GM19463 (cell line): Measurements from ENCODE around the gene CCDC83.
"Not testable (repeated sequence)": the region's sequence is repeated elsewhere in the genome, so short reads cannot be mapped to it uniquely, and the experiment has no call there.

Source experiments
- ATAC-seq: cut with Tn5 transposase; IDR thresholded peaks from one replicate; pipeline ENCODE4 v1.9.1; 2021; ENCODE audit warnings: mild to moderate bottlenecking, moderate library complexity; ENCODE audit not compliant: unreplicated experiment

Gene CCDC83

DNA sequence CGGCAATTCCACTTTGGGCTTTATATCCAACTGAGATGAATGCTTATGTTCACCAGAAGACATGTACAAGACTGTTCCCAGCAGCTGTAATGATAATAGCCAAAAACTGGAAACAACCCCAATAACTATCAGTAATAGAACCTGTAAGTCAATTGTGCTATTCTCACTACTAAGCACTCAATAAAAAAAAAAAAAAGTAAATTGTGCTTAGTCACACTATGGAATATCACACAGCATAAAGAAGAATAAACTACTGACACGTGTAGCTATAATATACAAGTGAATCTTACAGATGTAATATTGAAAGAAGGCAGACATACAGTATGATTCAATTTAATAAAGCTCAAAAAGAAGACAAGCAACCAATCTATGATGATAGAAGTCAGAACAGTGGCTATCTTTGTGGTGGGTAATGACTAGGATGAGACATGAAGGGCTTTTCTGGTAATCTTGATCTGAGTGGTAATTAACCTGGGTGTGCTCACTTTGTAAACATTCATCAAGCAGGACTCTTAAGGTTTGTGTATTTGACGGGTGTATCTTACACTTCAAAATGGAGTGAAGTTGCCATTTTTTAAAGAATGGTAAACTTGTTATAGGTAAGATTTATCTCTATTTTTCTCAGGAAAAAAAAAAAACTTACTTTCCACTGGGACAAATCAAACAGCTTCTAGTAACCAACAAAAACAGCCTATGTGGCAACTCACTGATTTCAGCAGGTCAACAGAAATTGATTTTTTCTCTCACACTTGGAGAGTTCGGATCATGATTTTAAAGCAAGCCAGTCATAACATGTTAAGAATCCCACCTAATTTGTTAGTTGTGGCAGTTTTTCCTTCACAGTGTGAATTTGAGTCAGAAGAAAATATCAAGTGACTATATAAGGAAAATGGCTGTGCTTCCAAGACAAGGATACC is 84.2 kb downstream of the CCDC83 start:
- ATAC-seq: no peak

DNA sequence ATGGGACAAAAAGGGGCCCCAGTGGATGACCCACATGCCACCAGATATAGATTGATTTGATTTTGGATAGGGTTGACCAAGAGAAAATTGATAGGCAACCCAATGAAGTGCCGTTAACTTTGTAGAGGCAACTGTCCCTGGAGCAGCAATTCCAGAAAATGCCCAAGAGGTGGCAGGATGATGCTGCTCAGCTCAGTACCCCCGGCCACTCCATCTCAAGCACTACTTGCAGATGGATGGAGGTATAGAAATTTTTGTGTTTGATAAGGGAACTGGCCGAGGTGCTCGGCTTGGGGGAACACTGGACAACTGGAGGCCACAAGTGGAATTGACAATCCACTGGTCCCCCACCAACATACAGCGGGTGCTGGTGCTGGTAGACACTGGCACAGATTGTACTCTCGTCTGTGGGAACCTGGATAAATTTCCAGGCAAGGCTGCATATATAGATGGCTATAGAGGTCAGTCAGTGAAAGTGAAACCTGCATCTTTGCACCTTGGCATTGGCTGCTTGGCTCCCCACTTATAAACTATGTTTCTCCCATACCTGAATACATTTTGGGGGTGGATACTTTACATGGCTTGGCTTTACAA is 86.3 kb downstream of the CCDC83 start:
- ATAC-seq: peak; percentile 65

DNA sequence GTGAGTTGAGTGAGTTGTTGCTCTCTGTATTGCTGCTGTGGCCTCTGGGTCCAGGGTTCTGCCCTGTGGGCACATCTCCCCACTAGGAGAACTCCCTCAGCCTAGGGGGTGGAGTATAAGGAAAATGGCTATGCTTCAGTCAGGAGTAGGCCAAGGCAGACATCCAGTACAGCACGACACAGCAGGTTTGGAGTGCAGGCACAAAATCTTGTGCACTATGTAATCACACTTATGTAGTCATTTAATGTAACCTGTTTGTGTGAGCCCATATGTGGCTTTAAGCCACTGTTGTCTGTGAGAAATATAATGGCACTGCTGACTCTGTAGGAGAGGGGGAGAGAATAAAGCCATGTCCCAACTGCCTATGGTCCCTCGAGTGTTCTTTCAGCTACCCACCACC is 90.1 kb downstream of the CCDC83 start:
- no peak for ATAC-seq

DNA sequence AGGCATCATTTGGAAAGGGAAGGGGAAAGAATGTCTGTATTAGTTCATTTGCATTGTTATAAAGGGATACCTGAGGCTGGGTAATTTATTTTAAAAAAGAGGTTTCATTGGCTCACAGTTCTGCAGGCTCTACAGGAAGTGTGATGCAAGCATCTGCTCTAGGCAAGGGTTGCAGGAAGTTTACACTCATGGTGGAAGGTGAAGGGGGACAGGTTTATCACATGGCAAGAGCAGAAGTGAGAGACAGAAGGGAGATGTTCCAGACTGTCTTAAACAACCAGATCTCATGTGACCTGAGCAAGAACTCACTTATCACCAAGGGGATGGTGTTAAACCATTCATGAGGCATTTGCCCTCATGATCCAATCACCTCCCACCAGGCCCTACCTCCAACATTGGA is 90.6 kb downstream of the CCDC83 start:
- no peak for ATAC-seq

DNA sequence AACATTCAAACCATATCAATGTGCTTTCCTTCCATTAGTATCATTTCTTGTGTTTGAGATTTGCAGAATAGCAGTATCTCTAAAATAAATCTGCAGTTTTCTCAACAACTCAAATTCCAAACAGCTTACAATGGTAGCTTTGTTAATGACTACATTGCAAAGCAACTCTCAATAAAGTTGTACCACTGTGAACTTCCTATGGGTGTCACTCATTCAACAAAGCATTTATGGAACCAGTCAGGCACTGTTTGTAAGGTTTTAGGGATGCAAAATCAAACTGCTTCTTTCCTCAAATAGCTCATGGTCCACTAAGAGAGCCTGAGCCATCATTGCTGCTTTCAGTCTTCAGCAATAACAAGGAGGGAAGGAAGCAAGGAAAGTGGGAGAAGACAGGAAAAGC is 91.0 kb downstream of the CCDC83 start:
- ATAC-seq: no peak

DNA sequence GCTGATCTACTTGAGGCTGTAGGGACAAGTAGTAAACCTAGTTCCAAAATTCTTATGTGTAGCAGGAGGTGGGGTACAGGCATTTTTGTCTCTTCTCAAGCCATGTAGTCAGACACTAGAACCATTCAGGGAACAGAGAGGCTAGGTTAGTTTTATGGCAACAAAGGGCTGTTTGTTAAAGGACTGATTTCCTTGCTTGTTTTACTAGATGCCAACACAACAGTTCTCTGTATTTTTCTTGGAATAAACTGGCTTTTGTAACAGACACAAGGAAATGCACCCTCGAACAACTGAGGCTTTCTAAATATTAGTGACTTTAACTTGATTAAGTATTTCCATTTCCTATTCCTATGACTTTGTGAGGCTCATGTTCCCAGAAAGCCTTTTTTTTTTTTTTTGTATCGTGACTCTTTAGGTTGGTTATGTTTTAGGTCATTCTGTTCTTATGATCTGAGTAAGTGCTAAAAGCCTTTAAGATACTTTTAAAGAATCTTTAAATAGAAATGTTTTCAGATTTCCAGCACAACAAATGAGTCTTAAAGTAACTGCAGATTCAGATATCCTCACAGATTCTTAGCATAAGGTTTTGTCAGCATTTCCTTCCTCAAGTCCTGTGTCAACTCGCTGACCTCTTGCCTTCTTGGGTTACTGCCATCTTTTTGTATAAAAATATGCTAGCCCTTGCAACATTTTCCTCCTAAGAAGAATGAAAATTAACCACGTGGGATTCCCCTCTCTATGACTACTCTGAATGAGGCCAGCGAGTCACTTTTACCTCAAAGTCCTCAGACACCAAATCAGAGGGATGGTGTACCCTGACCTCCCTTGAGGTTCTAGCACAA is 92.5 kb downstream of the CCDC83 start:
- ATAC-seq: peak; percentile 73

DNA sequence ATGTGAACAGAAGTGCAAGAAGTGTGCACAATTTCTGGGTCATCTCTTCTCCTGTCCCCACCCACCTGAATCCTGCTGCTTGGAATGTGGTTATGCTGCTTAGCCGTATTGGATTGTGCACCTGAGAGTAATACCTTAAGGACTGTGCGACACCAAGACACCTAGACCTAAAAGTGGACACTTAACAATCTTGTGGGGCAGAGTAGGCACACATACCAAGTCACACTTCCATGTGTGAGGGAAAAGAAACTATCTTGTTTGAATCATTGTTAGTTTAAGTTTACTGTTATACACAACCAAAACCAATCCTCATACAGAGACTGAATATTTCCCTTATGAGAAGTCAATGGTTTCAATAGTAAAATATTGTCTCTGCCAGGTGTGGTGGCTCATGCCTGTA is 93.7 kb downstream of the CCDC83 start:
- no peak for ATAC-seq

DNA sequence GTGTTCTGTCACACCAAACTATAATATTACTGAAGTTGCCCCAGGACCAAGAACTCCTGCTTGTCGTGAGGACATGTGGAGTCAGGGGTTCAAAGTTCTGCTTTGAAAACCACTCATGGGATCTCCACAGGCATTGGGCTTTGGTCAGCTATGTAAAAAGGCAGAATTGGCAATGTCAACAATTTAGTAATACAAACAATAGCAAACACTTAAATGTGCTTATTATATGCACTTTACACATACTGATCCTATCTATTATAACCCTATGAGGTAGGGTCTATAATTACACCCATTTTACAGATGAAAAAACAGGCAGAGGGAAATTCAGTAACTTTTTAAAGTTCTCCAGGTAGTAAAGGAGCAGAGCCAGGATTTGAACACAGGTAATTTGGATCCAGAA is 94.6 kb downstream of the CCDC83 start:
- ATAC-seq: no peak

DNA sequence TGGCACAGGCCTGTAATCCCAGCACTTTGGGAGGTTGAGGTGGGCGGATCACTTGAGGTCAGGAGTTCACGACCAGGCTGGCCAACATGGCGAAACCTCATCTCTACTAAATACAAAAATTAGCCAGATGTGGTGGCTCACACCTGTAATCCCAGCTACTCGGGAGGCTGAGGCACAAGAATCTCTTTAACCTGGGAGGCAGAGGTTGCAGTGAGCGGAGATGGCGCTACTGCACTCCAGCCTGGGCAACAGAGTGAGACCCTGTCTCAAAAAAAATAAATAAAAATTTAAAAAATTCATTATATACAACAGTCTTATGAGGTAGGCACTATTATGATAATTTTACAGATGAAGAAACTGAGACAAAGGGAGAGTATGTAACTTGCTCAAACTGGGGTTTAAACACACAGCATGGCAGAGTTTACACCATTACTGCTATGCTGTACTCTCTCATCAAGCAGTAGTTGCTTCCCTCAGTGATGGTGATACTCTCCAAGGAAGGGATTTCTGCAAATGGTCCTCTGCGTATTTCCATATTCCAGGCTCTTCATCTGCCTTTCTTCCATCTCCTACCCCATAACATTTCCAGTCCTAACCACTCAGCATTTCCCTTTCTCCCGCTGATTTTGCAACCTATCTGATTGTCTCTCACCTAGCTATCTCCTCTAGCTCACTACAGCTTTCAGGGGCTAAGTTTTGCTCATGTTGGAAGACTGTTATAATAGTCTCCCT is 95.3 kb downstream of the CCDC83 start:
- no peak for ATAC-seq

DNA sequence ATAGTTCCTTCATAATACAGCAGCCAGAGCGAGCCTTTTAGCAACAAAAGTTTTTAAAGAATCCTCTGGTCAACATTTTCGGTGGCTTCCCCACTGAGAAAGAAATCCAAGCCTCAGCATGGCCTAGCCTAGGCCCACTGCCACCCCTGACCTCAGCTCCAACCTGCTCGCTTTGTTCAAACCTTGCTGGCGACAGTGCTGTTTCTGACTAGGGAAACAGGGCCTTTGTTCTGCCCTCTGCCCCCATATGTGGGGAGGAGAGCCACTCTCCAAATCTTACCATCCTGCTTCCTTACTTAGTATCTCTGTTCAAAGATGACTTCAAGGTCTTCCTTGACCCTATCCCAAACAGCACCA is 95.8 kb downstream of the CCDC83 start:
- ATAC-seq: no peak

DNA sequence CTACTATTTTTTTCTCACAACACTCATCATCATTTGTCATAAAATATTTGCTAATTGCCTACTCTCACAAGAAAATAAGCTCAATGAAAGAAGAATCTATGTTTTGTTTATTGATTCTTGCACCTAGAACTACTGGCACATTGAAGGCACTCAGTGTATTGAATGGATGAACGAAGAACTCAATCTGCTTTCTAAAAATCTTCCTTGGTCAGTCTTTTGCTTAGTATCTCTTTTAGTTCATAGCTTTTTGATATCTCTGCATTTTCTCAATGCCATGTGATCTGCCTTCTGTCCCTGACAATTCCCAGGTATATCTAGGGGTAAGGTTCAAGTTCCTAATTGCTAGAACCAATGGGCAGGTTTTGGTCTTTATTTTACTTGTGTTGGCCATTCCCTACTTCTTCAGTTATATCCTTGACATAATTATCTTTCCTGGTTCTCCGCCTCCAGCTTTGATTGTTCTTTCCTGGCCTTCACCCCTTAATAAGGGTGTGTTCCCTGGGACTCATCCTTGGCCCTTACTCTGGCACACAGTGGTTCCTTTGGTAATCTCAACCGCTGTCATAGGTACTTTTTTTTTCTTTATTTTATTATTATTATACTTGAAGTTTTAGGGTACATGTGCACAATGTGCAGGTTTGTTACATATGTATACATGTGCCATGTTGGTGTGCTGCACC is 96.4 kb downstream of the CCDC83 start:
- no peak for ATAC-seq

DNA sequence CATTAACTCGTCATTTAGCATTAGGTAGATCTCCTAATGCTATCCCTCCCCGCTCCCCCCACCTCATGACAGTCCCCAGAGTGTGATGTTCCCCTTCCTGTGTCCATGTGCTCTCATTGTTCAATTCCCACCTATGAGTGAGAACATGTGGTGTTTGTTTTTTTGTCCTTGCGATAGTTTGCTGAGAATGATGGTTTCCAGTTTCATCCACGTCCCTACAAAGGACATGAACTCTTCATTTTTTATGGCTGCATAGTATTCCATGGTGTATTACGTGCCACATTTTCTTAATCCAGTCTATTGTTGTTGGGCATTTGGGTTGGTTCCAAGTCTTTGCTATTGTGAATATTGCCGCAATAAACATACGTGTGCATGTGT is 96.9 kb downstream of the CCDC83 start:
- ATAC-seq: not testable (repeated sequence)

DNA sequence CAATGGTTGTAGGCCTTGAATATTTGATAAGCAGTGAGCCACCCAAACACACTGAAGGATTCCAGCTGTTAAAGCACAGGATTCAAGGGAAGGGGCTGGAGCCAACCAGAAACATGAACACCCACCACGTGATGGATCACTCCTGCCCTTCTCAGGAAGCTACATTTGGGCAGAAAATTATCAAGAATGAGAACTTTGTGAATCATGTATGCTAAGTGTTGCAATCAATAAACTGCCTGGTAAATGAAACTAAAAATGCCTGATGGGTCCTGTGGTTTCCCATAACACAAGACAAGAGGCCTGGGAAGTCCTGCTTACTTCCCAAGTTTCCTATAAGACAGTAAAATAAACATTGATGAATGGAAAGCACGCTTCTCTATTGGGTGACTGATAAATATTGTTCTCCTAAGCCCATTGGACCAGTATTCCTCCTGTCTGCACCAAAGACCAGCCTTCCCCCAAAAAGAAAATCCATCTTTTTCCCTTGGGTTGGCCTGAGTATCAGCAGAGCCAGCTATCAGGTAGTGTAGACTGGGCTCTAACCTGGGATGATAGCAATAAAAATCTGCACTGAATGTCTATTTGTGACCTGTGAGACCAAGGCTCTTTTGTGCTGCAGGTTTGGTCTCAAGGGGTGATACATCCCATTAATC is 98.4 kb downstream of the CCDC83 start:
- no peak for ATAC-seq

DNA sequence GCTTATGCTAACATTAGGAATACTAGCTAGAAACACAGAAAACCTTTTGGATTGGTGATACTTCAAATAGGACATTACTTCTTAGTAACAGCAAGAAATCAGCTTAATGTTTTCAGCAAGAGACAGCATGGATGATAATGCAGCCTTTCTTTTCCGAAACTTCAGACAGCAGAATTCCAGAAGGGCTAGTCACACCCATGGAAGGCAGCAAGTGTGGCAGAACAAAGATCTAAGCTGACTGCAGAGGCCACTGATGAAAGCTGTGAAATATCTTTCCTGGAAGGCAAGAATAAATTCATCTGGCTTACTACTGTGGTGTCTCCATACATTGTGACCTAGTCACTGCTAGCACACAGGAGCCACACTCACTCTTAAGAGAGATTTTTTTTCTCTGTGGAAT is 100.3 kb downstream of the CCDC83 start:
- no peak for ATAC-seq

DNA sequence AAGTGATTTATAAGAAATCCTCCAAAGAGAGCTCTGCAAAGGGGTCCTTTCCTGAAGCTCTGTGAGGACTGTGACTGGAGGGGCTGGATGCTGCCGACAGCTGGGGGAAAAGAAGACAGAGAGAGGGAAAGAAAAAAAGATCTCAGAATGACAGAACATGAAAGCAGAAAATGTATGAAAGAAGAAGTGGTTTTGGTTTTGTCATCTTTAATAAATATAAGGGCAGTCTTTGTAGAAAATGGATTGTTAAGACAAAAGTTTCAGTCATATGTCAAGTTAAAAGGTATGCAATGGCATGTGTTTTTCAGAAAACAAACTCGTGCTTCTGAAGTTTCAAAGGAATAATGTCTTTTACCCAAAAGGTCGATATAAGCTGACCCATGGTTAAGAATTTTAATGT is 105.5 kb downstream of the CCDC83 start:
- peak; percentile 56 for ATAC-seq

DNA sequence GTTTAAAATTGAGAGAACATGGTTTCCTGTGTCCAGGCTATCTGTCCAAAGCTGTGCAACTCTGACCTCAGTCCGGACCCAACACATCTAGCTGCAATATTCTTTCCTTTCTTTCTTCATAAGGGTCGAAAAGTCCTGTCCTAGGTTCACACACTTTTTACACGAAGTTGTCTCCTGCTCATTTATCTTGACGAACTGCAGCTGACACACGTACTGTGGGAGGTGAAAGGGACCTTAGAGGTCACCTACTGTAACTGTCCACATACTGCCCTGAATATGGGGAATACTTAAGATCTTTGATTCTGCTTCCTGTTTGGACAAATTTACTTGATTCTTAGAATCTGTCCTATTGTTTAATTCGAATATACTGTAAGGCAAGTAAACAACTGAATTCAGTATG is 105.9 kb downstream of the CCDC83 start:
- no peak for ATAC-seq

DNA sequence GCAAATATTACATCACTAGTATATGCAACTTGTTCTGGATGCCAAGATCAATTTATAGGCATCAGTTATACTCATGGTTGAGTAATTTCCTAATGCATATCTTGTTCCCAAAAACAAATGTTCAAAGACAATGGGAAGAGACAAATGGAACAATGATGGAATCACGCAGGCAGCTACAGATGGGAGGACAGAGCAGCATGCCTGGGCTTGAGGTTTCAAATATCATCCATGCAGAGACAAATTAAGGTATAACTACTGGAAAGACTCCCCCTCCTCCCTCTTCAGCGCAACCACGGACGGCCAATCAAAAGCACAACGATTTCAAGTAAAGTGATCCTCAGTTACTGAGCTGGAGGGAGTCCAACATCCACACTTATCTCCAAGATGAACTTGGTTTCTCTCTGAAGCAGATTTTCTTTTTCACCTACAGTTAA is 106.8 kb downstream of the CCDC83 start:
- no peak for ATAC-seq

DNA sequence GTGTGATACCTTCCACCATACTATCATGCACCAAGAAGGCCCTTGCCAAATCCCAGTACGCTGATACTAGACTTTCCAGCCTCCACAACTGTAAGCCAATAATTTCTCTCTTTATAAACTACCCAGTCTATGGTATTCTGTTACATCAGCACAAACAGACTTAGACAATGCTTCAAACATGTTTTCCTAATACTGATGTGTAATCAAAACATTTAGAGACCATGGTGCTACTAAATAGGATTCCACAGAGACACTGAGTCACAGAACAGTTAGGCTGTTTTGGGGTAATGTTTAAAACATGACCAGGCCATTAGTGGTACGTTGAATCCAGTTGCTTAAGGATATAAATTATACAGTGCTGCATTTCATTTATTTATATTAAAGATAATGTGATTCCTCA is 110.0 kb downstream of the CCDC83 start:
- no peak for ATAC-seq

DNA sequence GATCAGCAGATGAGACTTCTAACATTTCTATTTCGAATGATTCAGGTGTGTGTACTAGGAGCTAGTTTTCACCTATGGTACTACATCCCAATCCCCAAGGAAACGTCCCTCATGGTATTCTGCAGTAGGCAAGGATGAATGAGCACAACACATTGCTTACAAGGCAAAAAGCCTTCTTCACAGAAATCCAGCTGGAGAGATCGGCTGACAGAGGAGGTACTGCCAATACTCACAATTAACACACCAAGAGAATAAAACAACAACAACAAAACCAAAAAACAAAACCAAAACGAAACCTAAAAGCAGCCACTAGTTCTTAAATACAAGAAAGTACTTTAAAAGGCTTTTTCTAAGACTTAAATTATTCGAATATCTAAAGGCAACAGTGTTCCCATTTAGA is 112.3 kb downstream of the CCDC83 start:
- no peak for ATAC-seq
